ENCODE data around the gene SLC40A1. TPM values are rescaled to one million over a fixed set of nuclear protein-coding genes. Genes with fewer than 3 reads are reported as not detected.

Gene SLC40A1
- total and polyA plus RNA-seq, 10 of the 15 experiments (the other 5 are each of a cell fraction or from before 2014, with no cell fraction given): 0.01 to 0.38 (median 0.08) TPM; not detected in 7

DNA sequence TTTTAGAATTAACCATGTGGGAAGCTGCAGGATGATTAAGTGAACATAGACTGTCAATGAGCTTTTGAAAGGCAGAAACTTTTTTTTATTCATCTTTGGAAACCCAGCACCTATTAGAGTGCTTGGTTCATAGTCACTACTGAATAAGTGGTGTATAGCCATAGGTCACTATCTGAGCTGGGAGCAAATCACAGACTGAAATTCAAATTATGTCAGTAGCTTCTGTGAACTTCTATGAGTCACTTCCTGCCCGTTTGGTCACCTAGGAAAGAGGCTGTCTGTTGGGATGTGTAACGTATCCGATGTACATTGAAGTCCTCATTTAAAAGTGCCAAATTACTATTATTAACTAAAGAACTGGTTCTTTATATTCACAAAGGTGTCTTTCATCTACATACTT is 20.5 kb upstream of the SLC40A1 start (continued):
- TF ChIP-seq, protein P1, sequence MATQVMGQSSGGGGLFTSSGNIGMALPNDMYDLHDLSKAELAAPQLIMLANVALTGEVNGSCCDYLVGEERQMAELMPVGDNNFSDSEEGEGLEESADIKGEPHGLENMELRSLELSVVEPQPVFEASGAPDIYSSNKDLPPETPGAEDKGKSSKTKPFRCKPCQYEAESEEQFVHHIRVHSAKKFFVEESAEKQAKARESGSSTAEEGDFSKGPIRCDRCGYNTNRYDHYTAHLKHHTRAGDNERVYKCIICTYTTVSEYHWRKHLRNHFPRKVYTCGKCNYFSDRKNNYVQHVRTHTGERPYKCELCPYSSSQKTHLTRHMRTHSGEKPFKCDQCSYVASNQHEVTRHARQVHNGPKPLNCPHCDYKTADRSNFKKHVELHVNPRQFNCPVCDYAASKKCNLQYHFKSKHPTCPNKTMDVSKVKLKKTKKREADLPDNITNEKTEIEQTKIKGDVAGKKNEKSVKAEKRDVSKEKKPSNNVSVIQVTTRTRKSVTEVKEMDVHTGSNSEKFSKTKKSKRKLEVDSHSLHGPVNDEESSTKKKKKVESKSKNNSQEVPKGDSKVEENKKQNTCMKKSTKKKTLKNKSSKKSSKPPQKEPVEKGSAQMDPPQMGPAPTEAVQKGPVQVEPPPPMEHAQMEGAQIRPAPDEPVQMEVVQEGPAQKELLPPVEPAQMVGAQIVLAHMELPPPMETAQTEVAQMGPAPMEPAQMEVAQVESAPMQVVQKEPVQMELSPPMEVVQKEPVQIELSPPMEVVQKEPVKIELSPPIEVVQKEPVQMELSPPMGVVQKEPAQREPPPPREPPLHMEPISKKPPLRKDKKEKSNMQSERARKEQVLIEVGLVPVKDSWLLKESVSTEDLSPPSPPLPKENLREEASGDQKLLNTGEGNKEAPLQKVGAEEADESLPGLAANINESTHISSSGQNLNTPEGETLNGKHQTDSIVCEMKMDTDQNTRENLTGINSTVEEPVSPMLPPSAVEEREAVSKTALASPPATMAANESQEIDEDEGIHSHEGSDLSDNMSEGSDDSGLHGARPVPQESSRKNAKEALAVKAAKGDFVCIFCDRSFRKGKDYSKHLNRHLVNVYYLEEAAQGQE (IDR thresholded peaks at IDR 0.05; ENCODE audit: low read depth, low read length): no peak
- TF ChIP-seq CHD2 (IDR thresholded peaks at IDR 0.05; ENCODE audit: borderline replicate concordance, low read depth, low read length): no peak
- TF ChIP-seq MAX (IDR thresholded peaks at IDR 0.05; ENCODE audit: low read depth, low read length): no peak
- TF ChIP-seq SMC3 (IDR thresholded peaks at IDR 0.05; ENCODE audit: borderline replicate concordance, low read length): no peak
- no peak for TF ChIP-seq JUNB (IDR thresholded peaks at IDR 0.05)

DNA sequence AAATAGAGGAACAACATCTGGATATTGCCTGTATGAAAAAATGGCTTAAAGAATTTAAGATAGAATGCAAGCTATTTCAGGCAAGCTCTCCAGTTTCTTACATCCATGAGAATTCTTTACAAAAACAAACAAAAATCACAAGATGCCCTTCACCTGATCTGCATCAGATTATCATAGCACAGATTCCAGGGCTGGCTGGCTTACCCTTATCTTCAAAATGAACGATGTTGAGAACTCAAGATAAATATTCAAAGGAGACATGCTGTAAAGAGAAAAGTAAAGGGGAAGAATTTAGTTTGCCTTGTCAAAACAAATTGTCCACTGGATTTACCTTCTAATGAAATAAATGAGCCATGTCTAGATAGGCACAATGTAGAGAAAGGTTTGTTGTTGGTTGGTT is 18.7 kb upstream of the SLC40A1 start:
- no peaks in the 10 kb centered on the region for H3K27me3 ChIP-seq (replicated peaks in 1 of 2; ENCODE audit: control insufficient read depth in 2 of 2, insufficient read depth in 2 of 2, low read length in 1 of 2)
- no peak overlapping the region for H3K9ac ChIP-seq (ENCODE audit: control insufficient read depth, insufficient read depth, low read length)
- intact Hi-C loops (cut with micrococcal nuclease; ENCODE audit: unreplicated experiment): no loop called here
- no TSS peak for BruUV-seq (replicated peaks)
- FAIRE-seq (no peak), DNase-seq (ENCODE audit: low read depth, low spot score) (no peak), ATAC-seq (no peak)
- ChIA-PET SMC1A (ENCODE audit: uncharacterized antibody, unreplicated experiment) (interaction anchor here (0.7 kb wide), 1 partner anchor 1722 kb away, joined by 3 read pairs; no protein-coding TSS in a partner anchor), RAD21 (ENCODE audit: unreplicated experiment) (no interaction called here), CTCF (interaction anchor here (1.2 kb wide), 1 partner anchor 10 kb away, joined by 3 read pairs; no protein-coding TSS in a partner anchor), POLR2A (no interaction called here)
- no peaks in the 10 kb centered on the region for H3K9me3 ChIP-seq (replicated peaks; ENCODE audit: control insufficient read depth, insufficient read depth, low read length)
- H3K4me2 ChIP-seq (ENCODE audit: control insufficient read depth, insufficient read depth): no peak overlapping the region
- H4K20me1 ChIP-seq (ENCODE audit: control insufficient read depth, insufficient read depth): no peaks in the 10 kb centered on the region
- 0% methylated on average over 1 of the region's 1 CpG for WGBS (ENCODE audit: insufficient coverage, insufficient replicate concordance, low lambda C conversion rate, missing lambda C conversion rate)
- in situ Hi-C loops (cut with MboI): no loop called here
- no peak overlapping the region for H2AFZ ChIP-seq (ENCODE audit: control insufficient read depth, low read depth, low read length)
- no peaks in the 10 kb centered on the region for H3K4me1 ChIP-seq (ENCODE audit: control insufficient read depth, insufficient read depth, low read length)
- H3K36me3 ChIP-seq (ENCODE audit: control insufficient read depth in 2 of 2, insufficient read depth in 2 of 2, low read length in 1 of 2): no peaks in the 10 kb centered on the region
- H3K79me2 ChIP-seq (ENCODE audit: control insufficient read depth, insufficient read depth, low read length): no peaks in the 10 kb centered on the region
- no peak overlapping the region for H3K27ac ChIP-seq (ENCODE audit: control insufficient read depth, insufficient read depth)
- no peak overlapping the region for H3K4me3 ChIP-seq
- TF ChIP-seq NBN (IDR thresholded peaks at IDR 0.05) (no peak), ZZZ3 (IDR thresholded peaks at IDR 0.05; ENCODE audit: control insufficient read depth, insufficient read length, low read depth) (no peak), BCL3 (IDR thresholded peaks at IDR 0.05; ENCODE audit: borderline replicate concordance, insufficient read depth, low read depth, low read length, poor library complexity, severe bottlenecking) (no peak), CBFB (IDR thresholded peaks at IDR 0.05; ENCODE audit: low read depth) (no peak), MYB (IDR thresholded peaks at IDR 0.05; ENCODE audit: borderline replicate concordance, low read depth, low read length) (no peak), BACH1 (IDR thresholded peaks at IDR 0.05; ENCODE audit: borderline replicate concordance) (no peak), HDAC2 (IDR thresholded peaks at IDR 0.05) (no peak), CBX5 (IDR thresholded peaks at IDR 0.05; ENCODE audit: low read depth) (no peak), FOS (IDR thresholded peaks at IDR 0.05; ENCODE audit: borderline replicate concordance, extremely low read depth, insufficient read length) (no peak), WRNIP1 (IDR thresholded peaks at IDR 0.05; ENCODE audit: borderline replicate concordance, low read depth, low read length) (no peak), JUND (IDR thresholded peaks at IDR 0.05; ENCODE audit: low read depth, low read length) (no peak), ZNF24 (IDR thresholded peaks at IDR 0.05) (no peak)
- TF ChIP-seq, protein P2, sequence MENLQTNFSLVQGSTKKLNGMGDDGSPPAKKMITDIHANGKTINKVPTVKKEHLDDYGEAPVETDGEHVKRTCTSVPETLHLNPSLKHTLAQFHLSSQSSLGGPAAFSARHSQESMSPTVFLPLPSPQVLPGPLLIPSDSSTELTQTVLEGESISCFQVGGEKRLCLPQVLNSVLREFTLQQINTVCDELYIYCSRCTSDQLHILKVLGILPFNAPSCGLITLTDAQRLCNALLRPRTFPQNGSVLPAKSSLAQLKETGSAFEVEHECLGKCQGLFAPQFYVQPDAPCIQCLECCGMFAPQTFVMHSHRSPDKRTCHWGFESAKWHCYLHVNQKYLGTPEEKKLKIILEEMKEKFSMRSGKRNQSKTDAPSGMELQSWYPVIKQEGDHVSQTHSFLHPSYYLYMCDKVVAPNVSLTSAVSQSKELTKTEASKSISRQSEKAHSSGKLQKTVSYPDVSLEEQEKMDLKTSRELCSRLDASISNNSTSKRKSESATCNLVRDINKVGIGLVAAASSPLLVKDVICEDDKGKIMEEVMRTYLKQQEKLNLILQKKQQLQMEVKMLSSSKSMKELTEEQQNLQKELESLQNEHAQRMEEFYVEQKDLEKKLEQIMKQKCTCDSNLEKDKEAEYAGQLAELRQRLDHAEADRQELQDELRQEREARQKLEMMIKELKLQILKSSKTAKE (IDR thresholded peaks at IDR 0.05; ENCODE audit: low read depth, poor library complexity, severe bottlenecking): no peak

Data from GM12878 (cell line).